ENCODE results near the gene DEGS2.

The DEGS2 gene

DNA sequence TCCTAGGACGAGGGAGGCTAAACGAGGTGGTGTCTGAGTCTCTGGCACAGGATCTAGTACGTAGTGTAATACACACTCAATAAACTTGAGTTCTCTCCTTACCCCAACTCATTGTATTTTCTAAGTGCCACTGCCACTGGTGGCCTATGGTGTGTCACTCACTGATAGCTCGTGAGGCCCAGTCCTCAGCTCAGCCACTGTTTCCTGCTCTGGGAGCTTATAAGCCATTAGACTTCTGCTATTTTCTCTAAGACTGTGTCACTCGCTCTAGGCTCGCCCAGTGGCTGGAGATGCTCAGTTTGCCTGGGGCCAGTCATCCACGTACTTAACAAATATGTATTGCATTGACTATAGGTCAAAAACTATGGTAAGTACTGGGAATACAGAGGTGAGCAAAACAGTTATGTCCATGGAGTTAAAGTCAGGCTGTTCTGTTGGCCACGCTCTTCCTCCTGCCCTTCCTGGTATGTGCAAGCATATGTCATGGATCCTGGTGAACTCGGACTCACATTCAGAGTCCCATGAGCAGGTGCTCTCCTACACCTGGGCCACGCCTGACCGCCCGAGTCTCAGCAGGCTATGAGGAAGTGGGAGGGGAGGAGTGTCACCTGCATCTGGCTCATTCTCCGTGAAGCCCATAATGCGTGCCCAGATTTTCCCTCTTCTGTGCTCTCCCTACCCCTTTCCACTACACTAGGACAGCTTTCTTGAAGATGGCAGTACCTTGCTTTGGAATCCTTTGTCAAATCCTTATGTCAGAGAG is 41.6 kb downstream of the DEGS2 start:
- peak in 2 of 10 donors; percentile 39 to 55 for DNase-seq
- intact Hi-C loops (cut with DNase I), result loop anchor here (5.0 kb wide), 1 partner anchor 136 kb away; no protein-coding TSS in a partner anchor

DNA sequence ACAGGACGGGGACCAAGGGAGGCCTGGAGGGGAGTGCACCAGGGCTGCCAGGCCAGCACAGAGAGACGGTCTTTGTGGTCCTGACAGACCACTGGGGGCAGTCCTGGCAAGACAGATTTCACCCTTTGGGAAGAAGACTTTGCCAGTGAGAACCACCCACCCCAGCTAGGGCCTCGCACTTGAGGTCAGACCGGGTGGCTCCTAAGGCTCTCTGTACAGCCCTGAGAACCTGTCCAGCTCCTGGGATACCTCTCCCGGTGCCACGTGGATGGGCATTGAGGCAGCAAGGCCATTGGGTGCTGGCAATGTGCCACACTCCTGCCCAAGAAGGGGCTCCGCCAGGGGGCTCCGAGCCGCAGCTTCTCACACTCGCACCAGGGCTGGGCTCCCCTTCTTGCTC is 42.4 kb downstream of the DEGS2 start:
- intact Hi-C loops (cut with DNase I), result loop anchor here (5.0 kb wide), 1 partner anchor 135 kb away; no protein-coding TSS in a partner anchor
- DNase-seq, result peak in 4 of 10 donors; percentile 16 to 84 (median 65)

DNA sequence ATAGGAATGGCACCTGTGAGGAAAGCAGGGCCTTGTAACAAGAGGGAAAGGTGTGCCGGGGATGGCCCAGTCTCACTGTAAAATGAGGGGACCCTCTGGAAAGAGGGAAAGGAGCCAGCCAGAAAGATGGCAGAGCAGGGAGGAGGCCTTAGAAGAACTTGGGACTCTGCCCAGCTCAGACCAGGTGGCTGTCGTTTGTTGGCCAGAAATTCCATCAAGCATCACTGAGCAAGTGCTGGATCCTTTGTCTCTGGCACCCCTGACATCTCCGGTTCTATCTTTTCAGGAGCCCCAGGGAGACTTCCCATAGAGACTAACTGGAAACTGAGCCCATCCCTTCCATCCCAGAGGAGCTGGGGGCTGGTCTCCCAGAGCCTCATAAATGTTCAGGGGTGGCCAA is 43.3 kb downstream of the DEGS2 start:
- intact Hi-C loops (cut with DNase I), result loop anchor here (5.0 kb wide), 1 partner anchor 134 kb away; no protein-coding TSS in a partner anchor

DNA sequence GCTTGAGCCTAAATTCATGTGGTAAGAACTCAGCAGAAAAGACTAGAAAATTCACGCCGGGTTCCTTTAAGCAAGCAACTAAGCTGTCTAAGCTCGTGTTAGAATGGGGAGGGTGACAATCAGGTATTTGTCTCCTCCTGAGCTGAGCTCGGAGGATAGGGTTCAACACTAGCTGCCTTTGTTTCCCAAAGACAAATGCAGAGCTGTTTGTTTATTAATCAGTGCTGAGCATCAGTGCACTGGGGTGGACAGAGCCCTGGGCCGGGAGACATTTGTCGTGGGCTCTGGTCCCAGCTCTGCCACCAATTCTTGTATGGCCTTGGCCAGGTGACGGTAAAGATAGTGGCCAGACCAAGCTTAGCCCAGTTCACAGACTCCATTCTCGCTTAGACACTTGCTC is 43.7 kb downstream of the DEGS2 start:
- DNase-seq, result peak in 5 of 10 donors; percentile 20 to 87 (median 44)

More for the DNA sequence above, 43.3 kb downstream of the DEGS2 start:
- DNase-seq, result peak in 3 of 10 donors; percentile 11 to 46 (median 18)

DNA sequence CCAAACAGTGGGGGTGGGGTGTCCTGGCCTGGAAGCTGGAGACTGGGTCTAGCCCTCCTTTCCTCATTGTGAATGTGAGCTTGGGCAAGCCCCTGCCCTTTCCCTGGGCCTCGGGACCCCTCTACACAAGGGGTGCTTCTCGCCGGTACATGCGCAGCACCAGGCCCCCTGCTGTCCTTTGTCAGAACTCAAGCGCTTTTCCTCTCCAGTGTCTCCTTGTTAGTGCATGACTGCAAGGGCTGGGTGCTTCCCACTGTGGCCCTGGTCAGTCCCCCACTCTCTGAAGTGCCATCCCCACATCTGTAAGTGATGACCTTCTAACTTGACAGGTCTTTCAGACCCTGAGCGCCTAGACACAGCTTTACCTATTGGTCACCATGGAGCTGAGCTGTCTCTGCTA is 44.2 kb downstream of the DEGS2 start:
- peak in 5 of 10 donors; percentile 10 to 83 (median 52) for DNase-seq
- intact Hi-C loops (cut with DNase I), result loop anchor here (5.0 kb wide), 1 partner anchor 133 kb away; no protein-coding TSS in a partner anchor

More for the DNA sequence above, 43.7 kb downstream of the DEGS2 start:
- intact Hi-C loops (cut with DNase I), result loop anchor here (5.0 kb wide), 1 partner anchor 133 kb away; no protein-coding TSS in a partner anchor

DNA sequence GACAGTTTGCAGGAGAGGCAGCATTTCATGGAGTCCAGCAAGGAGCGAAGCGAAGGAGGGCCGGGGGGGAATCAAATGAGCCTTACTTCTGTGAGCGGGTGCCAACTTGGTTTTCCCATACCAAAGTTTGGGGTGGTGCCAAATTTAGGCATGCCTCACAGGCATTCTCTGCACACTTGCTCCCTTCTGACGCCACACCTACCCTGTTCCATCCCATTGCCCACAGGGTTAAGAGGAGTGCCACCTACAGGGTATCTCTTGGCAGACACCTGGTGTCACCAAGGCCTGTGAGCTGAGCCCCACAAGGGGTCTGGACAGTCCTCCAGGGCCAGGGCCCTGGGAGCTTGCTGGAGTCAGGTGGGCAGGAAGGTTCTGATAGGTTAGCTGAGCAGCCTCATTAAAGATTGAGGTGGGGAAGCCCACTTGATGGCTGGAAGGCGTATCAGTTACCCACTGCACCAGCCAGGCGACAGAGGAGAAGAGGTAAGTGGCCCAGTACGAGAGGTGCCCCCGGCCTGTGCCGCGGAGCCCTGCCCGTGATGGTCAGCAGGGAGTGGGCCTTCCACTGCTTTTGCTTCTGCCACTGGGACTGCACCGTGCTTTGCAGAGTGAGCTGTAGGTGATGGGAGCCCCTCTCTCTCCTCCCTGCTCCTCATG is 45.2 kb downstream of the DEGS2 start:
- DNase-seq, result peak in 4 of 10 donors; percentile 10 to 80 (median 60)
- intact Hi-C loops (cut with DNase I), result no loop called here

DNA sequence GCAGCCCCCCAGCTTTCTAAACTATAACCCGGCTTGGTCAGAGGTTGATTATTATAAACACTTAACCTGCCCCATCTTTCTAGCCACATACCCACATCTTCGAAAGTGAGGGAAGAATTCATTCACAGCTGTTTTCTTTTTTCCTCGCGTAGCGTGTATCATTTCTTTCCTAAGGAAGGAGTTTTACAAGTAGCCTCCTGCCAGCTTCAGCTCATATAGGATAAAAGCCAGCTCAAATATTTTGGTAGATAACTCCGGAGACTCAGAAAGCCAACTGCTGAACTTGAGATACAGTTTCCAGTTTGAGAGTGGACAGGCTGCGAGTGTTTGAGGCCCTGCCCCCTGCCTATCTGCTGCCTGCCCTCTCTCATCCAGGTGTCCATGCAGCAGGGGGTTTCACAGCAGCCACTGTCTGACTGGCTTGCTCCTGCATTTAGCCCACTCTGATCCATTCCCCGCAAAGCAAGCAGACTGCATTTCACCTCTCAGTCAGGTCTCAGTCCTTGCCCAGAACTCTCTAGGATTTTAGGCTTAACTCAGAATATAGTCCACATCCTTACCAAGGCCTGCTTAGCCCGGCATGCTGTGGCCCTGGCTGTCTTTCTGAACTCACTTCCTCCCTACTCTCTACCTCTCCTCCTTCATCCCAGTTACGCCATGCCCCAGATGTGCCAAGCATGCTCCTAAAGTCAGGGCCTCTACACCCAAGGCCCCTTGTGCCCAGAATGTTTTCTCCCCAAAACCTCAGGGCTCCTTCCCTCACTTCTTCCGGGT is 47.3 kb downstream of the DEGS2 start:
- DNase-seq, result peak in 2 of 10 donors; percentile 46 to 47
- intact Hi-C loops (cut with DNase I), result no loop called here

DNA sequence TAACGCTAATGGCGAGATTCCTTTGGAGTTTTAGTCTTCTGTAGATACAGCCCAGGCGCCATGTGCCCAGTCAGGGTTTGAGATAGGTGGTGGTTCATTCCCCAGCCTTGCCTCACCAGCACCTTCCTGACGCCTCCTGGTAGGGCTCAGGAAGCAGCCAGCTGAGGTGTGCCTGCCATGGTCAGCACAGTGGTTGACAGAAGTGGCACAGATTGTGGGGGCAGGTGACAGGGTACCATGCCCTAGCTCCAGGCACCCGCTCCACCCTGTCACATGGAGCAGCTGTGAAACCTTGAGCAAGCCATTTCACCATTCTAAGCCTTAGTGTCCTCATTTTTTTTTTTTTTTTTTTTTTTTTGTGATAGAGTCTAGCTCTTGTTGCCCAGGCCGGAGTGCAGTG is 48.6 kb downstream of the DEGS2 start:
- DNase-seq, result peak in 2 of 10 donors; percentile 47 to 79
- intact Hi-C loops (cut with DNase I), result no loop called here

DNA sequence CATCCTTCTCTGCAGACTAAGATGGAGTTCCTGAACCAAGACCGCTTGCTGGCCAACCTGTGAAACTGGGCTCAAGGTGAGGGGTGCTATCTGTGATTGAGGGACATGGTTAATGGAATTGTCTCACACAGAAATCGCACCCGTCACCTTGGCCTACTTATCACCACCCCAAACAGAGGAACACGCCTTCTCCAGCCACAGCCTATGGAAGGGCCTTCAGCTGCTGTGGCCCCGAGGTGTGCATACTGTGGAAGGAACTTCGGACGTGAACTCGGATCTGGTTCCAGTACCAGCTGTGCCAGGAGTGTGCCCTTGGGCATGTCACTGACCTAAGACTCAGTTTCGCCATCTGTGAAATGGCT is 49.9 kb downstream of the DEGS2 start:
- intact Hi-C loops (cut with DNase I), result no loop called here
- DNase-seq, result peak in 1 of 10 donors; percentile 58

DNA sequence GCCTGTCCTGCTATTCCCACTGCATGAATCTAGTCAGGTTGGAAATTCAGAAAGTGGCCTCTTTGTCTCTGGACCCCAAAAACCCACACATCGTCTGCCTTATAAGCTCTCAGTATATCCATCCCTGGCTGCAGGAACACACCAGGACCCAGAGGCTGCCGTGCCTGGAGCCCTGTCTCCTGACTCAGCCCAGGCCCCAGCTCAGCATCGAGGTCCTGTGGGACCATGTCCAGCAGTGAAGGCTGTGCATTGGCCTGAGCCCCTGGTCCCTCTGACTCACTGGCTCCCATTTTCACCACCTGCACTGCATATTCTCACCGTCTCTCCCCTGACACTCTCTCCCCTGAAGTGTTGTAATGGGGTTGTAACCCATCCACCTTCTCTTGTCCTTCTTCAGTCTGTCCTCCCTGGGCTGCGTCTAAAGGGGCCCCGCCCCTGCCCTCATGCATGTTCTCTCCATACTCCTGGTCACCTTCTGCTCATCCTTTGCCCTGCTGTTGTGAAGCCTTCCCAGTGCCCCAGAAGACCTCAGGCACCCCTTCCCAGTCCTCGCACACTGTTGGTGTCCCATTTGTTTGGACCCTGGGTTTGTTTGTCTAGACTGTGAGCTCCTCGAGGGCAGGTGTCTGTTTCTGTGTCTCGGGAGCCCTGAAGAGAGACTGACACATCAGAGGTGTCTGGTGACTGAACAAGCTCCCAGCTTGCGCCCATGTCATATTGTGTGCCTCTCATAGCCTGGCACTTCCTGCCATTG is 50.4 kb downstream of the DEGS2 start:
- intact Hi-C loops (cut with DNase I), result no loop called here
- peak in 2 of 10 donors; percentile 73 to 79 for DNase-seq

DNA sequence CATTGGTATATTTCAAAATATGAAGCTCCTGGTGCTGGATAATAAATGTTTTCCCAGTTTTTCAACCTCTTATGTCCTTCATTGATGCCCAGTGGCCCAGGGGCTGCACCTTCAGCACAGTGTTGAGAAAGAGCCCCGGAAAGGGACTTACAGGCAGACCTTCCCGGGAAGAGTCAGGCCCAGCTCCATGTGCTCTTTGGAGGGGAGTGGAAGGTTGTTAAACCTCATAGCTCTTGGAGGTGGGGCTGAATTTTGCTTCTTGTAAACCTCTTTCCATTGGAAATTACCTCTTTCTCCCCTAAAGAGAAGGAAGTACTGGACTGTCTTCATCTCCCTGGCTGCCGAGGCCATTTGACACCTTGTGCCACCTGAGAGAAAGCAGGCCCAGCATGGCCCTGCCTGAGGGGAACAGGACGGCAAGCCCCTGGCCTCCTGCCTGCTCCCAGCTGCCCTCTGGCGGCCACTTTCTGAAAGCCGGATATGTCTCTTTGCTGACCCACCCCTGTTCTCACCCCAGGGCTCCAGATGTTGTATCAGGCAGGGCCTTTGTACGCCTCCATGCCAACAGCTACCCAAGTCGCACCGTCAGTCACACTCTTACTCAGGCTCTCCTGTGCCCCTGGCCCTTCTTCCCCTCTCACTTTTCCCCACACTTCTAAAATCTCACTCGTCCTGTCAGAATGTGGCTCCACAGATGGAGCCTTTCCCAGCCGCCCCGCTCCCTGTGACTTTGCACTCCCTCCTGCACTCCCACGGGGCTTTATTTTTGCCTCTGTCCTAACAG is 51.2 kb downstream of the DEGS2 start:
- intact Hi-C loops (cut with DNase I), result no loop called here

DNA sequence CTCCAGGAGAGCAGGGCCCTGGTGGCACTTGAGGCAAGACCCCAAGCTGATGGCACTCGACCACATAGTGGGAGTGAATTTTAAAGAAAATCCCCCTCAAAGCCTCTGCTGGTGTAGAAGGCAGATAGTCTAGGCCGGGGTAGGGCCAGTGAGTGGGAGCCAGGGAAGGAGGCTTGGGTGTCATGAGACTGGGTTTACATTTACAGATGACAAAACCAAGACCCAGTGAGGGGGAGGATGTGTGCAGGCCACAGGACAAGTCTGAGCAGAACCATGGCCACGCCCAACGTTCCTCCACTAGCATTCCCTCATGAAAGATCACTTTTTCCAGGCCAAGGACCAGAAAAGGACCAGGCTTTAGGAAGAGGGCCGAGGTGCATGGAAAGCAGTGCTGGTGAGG is 52.2 kb downstream of the DEGS2 start:
- intact Hi-C loops (cut with DNase I), result no loop called here

More for the DNA sequence above, 51.2 kb downstream of the DEGS2 start:
- peak; percentile 67 to 98 (median 84) for DNase-seq

DNA sequence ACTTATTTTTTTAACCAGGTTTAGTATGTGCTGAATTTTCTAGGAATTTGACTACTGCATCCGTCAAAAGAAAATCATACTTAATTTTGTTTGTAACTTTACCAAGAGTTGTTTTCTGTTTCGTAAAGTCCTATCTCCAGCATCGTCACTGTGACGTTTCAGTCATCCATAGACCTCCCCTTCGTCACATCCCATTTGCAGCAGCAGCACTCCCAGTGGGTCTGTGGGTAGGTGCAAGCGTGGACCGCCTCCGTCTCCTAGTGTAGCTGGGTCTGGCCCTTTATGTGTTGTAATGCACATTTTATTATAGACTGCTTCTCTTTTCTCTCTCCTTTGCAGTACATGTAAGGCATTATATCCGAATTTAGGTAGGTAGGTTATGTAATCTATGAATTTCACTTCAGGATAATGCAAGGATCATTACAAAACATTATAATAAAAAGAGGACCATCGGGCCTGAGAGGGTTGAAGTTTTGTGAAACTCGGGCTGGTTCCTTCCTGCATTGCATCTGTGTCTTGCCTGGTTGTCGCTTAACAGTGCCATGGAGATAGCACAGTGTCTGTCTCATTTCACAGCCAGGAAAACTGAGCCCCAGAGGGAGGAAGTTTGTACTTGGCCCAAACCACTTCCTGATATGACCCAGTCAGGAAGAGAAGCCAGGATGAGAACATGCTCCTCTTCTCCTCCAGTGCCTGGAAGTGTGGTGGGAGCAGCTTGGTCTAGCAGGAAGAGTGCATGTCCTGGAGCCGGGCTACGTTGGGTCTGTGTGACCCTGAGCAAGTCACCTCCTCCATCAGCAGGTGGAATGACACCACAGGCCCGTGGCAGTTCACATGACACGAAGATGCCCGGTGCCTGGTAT is 53.0 kb downstream of the DEGS2 start:
- intact Hi-C loops (cut with DNase I), result no loop called here
- DNase-seq, result peak in 2 of 10 donors; percentile 81 to 82

More for the DNA sequence above, 52.2 kb downstream of the DEGS2 start:
- peak in 2 of 10 donors; percentile 37 to 69 for DNase-seq

DNA sequence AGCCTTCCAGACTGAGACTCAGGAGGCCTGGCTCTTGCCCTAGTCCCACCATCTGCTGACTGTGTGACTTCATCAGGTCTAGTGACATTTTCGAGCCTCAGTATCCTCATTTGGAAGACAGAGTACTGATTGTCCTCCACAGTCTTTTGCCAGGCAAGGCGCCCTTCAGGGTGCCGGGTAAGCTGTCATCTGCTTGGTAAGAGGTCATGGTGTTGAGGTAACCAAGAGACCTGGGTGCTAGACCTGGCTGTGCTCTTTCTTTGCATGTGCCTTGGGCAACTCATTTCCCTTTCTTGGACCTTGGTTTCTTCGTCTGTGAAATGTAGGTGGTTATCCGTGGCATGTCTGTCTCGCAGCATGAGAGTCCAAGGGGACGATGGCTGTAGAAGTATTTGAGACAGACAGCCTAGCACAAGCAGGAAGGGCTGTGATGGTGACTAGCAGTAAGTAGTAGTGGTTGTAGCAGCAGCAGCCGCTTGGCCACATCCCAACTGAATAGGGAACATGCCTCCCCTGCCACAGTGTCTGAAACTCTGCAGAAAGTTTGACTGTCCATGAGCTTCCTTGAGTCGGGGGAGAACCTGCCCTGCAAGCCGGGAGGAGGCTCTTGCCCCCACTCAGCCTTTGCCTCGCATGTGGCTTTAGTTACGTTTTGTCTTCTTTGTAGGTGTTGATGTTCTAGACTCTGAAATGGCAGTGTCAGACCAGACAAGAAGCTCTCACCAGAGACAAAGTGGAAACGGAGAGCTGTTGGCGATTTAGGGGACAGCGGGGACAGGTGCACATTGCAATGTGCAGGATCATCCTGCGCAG is 53.9 kb downstream of the DEGS2 start:
- intact Hi-C loops (cut with DNase I), result no loop called here
- DNase-seq, result peak in 2 of 10 donors; percentile 33 to 83

DNA sequence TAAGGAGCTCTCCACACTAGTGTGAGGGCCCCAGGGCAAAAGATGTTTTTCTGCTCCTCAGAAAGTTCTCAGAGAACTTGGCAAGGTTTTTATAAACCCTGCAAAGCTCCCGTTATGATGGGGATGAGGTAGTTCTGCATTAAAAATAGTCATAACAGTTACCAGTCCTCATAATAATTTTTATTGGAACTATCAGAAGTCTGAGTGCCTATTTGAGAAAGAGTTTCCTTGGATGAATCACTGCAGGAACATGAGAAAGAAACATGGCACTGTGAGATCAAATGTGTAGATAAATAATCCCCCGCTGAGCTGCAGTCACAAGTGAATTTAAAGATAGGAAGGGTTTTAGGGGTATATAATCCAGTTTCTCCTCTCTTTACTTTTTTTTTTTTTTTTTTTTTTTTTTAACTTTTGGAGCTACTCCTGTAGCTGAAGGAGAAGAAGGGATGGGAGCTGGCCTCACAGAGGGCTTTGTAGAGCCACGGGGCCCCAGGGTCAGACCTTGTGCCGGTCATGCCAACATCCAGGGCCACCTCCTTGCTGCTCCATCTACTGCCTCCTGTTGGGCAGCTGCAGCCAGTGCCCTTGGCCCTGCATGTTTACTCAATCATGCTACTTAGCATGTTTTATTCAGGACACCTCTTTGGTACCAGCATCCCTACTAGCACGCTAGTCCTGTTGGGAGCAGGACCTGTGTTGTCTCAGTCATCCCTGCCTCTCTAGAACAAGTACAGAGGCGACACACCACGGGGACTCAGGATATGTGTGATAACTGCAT is 54.7 kb downstream of the DEGS2 start:
- intact Hi-C loops (cut with DNase I), result no loop called here
- peak in 1 of 10 donors; percentile 61 for DNase-seq

DNA sequence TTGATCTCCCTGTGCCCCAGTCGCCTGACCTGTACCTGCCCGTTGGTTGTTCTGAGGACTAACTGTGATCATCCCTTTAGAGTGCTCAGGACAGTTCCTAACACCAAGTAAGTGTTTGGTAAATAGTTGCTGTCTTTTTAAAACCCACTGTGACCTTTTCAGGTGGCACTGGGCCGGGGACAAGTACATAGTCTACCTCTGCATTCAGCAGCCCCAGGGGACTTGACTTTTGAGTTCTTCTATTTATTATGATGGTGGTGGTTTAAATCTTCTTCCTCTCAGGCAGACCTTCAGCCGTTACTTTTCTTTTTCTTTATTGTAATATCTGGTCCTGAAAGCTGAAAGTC is 55.5 kb downstream of the DEGS2 start:
- intact Hi-C loops (cut with DNase I), result no loop called here
- DNase-seq, result no peak

All from posterior cingulate gyrus (tissue), 11 donors.